HG03460 (cell line): Measurements from ENCODE around the gene CASP7.
"Not testable (repeated sequence)": the region's sequence is repeated elsewhere in the genome, so short reads cannot be mapped to it uniquely, and the experiment has no call there.

Source experiments
- ATAC-seq: cut with Tn5 transposase; IDR thresholded peaks from one replicate; pipeline ENCODE4 v1.9.1; 2021; ENCODE audit not compliant: unreplicated experiment

The CASP7 gene

DNA sequence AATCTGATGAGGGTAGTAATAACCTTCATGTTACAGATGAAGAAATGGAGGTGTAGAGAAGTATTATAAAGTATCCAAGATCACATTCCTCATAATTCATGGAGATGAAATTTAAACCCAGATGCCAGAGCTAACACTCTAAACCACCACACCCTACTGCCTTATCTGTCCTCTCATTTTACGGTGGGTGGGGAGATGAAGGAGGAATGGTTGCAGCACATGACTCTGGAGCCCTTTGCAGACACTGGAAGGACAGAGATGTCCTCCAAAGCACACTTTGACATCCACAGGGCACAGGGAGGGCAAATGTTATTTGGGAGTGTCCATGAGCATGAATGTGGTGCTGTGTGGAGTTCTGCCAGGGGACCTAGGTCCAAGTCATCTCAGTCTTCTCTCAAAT lies 72.8 kb downstream of the CASP7 start:
- no peak for ATAC-seq

GRCh38 chr10:113753020-113753692 lies 73.4 kb downstream of the CASP7 start:
- ATAC-seq, result no peak

GRCh38 chr10:113754125-113754524 lies 74.4 kb downstream of the CASP7 start:
- no peak for ATAC-seq

DNA sequence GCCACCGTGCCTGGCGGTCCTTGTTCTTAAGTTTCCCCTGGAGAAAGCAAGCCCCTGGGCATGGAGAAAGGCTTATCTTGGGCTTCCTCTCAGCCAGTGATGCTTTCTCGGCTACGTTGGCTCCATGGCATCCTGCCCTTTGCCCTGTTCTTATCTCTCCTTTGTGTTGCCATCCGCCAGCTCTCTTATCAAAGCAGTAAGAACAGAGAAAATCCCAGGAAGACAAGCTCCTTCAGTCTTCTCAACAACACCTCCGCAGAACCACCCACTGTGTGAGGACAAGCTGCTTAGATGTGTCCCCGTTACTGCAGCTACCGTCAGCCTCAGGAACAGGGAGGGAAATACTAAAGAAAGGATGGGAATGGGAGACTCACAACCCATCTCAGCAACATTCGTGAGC lies 75.1 kb downstream of the CASP7 start:
- no peak for ATAC-seq

DNA sequence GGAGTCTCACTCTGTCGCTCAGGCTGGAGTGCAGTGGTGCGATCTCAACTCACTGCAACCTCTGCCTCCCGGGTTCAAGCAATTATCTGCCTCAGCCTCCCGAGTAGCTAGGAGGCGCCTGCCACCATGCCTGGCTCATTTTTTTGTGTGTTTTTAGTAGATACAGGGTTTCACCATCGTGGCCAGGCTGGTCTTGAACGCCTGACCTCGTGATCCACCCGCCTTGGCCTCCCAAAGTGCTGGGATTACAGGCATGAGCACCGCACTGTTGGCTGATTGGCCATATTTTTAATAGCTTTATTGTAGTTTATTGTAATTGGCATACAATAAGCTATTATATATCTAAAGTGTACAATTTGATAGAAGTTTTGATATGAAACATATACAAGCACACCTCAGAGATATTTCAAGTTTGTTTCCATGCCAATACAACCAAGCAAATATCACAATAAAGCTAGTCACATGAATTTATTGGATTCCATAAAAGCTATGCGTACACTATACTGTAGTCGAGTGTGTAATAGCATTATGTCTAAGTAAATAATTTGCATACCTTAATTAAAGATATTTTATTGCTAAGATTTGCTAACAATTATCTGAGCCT lies 77.3 kb downstream of the CASP7 start:
- ATAC-seq, result no peak

DNA sequence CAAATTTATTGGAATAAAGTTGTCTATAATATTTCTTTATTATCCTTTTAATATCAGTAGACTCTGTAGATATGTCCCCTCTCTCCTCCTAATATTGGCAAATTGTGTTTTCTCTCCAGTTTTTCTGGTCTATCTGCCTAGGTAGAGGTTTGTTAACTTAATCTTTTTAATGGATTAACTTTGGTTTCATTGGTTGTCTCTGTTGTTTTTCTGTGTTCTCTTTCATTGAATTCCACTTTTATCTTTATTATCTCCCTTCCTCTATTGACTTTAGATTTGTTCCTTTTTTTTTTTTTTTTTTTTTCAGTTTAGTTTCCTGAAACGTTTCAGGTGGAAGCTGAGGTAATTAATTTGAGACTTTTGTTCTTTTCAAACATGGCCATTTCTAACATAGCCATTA lies 82.4 kb downstream of the CASP7 start:
- no peak for ATAC-seq

GRCh38 chr10:113764582-113764981 lies 84.9 kb downstream of the CASP7 start:
- no peak for ATAC-seq

DNA sequence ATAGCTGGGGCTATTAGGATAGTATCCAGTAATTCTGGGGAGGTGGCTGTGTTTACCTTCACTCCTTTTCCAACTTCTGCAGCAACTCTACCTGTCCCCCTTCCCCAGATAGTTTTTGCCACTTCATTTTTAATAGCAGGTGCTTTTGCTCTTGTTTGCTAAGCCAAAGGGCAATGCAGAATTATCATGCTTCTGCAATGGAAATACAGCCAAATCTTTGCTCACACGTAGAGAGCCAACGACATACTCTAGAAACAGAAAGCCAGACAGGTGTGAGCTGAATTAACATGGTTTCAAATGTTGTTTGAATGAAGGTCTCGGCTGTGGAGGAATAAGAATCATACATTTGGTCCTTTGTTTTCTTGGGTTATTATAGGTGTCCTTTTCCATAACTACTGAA lies 86.2 kb downstream of the CASP7 start:
- no peak for ATAC-seq

DNA sequence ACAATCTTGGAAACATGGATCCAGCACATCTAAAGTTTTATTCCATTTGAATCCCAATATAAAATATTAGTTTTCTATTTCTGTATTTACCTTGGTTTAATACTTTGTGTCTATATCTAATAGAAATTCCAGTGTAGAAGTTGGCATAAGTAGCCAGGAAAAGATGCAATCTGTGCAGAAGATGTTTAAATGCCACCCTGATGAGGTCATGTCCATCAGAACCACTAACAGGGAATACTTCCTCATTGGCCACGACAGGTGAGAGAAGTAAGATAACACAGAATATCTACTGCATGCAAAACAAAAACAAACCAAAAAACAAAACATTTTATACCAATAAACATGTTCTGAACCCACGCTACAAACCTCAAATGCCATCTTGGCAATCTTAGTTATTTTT lies 87.5 kb downstream of the CASP7 start:
- ATAC-seq, result no peak

- ATAC-seq, result no peak
These were observed 90.6 kb downstream of the CASP7 start for GRCh38 chr10:113770346-113770745.

DNA sequence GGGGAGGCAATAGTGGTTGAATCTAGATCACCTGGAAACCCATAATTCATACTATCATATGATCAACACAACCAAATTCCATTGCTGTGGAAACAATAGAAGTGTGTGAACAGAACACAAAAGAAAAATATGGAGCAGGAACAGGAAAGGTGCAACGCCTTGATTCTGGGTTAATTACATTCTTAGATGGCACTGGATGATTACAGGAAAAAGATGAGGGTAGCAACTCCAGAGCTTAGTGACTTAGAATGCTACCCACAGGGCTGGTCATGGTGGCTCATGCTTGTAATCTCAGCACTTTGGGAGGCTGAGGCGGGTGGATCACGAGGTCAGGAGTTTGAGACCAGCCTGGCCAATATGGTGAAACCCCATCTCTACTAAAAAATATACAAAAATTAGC lies 91.4 kb downstream of the CASP7 start:
- ATAC-seq, result not testable (repeated sequence)

DNA sequence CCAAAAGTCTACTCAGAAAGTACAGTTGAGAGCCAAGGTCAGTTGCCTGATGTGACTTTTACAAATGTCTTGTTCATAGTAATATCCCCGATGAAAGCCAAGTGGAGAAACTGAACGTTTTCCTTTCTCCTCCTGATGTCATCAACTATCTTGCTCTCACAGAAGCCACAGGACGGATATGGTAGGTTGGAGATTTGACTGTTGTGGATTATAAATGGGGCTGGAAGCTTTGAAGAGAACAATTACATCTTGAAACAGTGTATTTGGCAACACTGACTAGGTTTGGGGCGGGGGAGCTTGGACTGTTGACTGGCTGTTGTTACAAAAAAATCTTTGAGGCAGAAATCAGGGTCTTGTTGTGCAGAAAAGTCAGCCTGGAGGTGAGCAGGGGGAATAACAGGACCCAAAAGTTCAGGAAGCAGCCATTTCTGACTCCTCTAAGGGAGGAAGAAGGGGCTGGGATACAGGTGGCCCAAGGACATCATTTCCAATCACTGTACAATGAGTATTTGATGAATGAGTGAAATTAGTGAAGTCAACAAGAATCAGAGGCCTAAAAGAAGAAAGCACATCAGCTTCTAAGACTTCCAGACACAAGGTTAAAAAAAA lies 96.1 kb downstream of the CASP7 start:
- no peak for ATAC-seq

DNA sequence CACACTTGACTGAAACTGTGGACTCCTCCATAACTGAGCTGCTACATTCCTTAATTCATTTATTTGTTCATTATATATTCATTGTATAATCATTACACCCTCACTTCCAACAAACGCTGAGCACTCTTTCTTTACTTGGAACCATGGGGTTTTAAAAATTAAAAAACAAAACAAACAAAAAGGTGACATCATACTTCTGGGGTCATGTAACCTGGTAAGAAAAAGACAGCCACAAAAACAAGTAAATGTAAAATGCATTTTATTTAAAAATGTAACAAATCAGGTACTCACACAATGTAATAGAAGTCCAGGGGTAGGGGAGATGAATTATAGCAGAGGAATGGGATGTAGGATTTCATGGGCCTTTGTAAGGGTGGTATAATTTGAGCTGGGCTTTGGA lies 96.8 kb downstream of the CASP7 start:
- no peak for ATAC-seq
